H1 (cell line): Measurements from ENCODE around the gene NPIPB8. TPM values are rescaled to one million over a fixed set of nuclear protein-coding genes. Genes with fewer than 3 reads are reported as not detected.

Source experiments
- ATF3 ChIP-seq: IDR thresholded peaks from 2 replicates; pipeline ENCODE4 v1.6.1; 2011; ENCODE audit warnings: low read depth, mild to moderate bottlenecking, low read length; ENCODE audit not compliant: insufficient read depth
- CEBPB ChIP-seq: IDR thresholded peaks from 2 replicates; pipeline ENCODE4 v1.6.1; 2012; ENCODE audit warnings: low read depth, low read length
- PHF8 ChIP-seq: fragments of 200-600 bp; sonication (generic); conservative IDR thresholded peaks from 2 replicates; pipeline ENCODE4 v1.7.1; 2012; ENCODE audit warnings: low read depth, mild to moderate bottlenecking, inconsistent platforms, low read length, moderate library complexity
- RFX5 ChIP-seq: IDR thresholded peaks from 2 replicates; pipeline ENCODE4 v1.6.1; 2011; ENCODE audit warnings: low read depth, low read length, improper control_type of control experiment, borderline replicate concordance
- RNF2 ChIP-seq: fragments of 200-900, 300-1000 bp; sonication (generic); IDR thresholded peaks from 2 replicates; pipeline ENCODE4 v1.7.1; 2016; ENCODE audit warnings: borderline replicate concordance, low read depth, mild to moderate bottlenecking, antibody characterized with exemption, low read length; ENCODE audit not compliant: poor library complexity, severe bottlenecking; ENCODE audit errors: missing control alignments
- SIRT6 ChIP-seq: IDR thresholded peaks from one replicate; pipeline ENCODE4 v1.7.1; 2012; ENCODE audit warnings: low read length, inconsistent platforms
- SIX5 ChIP-seq: IDR thresholded peaks from 2 replicates; pipeline ENCODE4 v1.6.1; 2011; ENCODE audit warnings: mild to moderate bottlenecking, low read depth, low read length
- TAF7 ChIP-seq: optimal IDR thresholded peaks from 2 replicates; pipeline ENCODE3; 2011; ENCODE audit warnings: low read depth, mild to moderate bottlenecking, inconsistent platforms, low read length, moderate library complexity, borderline replicate concordance
- polyA plus RNA-seq, 7 experiments: library from polyadenylated mRNA; depleted of rRNA in 3 of 7; stranded (reverse) in 5 of 7; unstranded in 2 of 7; fragments of >200 nt in 5 of 7; fragments of 200-250 nt in 2 of 7; gene quantifications; 1 replicate in 5 of 7; 2 replicates in 1 of 7; 4 replicates in 1 of 7; pipeline versions ENCODE4 v1.2.1 to v1.2.3, GENCODE V29; 2011 to 2013; ENCODE audit warnings: missing spikeins in 2 of 7, mixed read lengths in 2 of 7
- total RNA-seq: library from RNA; stranded (reverse); fragmentation: NEBNext Ultra II Directional; extraction: Animal tissue kit (Norgen Biotek cat#: 25700); gene quantifications from 2 replicates; pipeline ENCODE4 v1.2.1, GENCODE V29; 2021
- TF ChIP-seq, protein P1 (sequence below): fragments of 300-600 bp; sonication (generic); IDR thresholded peaks from 2 replicates; pipeline ENCODE4 v1.7.1; 2012; ENCODE audit warnings: low read length, moderate library complexity, mild to moderate bottlenecking, inconsistent platforms; ENCODE audit not compliant: insufficient replicate concordance

NPIPB8 gene
- total and polyA plus RNA-seq, 2 of the 8 experiments (the other 6 are each of a cell fraction or from before 2014, with no cell fraction given), result 0.05 TPM; not detected in 1

DNA sequence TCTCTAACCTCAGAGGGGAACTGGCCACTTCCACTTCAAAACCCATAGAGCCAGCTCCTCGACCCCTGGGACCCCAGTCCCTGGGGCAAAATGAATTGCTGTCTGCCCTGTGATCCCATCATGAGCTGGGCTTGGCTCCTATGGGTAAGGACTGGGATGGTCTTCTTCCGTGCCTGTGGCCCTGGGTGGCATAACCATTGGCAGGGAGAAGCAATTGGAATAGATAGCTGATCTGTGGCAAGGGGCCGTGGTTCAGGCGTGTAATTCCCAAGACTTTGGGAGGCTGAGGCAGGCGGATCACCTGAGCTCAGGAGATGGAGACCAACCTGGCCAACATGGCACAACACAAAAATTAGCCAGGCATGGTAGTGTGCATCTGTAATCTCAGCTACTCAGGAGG is 45.4 kb upstream of the NPIPB8 start (continued):
- TF ChIP-seq PHF8 (no peak), SIX5 (no peak), SIRT6 (no peak), TAF7 (no peak), RNF2 (no peak), RFX5 (no peak), CEBPB (no peak), ATF3 (no peak)
- TF ChIP-seq, protein P1, sequence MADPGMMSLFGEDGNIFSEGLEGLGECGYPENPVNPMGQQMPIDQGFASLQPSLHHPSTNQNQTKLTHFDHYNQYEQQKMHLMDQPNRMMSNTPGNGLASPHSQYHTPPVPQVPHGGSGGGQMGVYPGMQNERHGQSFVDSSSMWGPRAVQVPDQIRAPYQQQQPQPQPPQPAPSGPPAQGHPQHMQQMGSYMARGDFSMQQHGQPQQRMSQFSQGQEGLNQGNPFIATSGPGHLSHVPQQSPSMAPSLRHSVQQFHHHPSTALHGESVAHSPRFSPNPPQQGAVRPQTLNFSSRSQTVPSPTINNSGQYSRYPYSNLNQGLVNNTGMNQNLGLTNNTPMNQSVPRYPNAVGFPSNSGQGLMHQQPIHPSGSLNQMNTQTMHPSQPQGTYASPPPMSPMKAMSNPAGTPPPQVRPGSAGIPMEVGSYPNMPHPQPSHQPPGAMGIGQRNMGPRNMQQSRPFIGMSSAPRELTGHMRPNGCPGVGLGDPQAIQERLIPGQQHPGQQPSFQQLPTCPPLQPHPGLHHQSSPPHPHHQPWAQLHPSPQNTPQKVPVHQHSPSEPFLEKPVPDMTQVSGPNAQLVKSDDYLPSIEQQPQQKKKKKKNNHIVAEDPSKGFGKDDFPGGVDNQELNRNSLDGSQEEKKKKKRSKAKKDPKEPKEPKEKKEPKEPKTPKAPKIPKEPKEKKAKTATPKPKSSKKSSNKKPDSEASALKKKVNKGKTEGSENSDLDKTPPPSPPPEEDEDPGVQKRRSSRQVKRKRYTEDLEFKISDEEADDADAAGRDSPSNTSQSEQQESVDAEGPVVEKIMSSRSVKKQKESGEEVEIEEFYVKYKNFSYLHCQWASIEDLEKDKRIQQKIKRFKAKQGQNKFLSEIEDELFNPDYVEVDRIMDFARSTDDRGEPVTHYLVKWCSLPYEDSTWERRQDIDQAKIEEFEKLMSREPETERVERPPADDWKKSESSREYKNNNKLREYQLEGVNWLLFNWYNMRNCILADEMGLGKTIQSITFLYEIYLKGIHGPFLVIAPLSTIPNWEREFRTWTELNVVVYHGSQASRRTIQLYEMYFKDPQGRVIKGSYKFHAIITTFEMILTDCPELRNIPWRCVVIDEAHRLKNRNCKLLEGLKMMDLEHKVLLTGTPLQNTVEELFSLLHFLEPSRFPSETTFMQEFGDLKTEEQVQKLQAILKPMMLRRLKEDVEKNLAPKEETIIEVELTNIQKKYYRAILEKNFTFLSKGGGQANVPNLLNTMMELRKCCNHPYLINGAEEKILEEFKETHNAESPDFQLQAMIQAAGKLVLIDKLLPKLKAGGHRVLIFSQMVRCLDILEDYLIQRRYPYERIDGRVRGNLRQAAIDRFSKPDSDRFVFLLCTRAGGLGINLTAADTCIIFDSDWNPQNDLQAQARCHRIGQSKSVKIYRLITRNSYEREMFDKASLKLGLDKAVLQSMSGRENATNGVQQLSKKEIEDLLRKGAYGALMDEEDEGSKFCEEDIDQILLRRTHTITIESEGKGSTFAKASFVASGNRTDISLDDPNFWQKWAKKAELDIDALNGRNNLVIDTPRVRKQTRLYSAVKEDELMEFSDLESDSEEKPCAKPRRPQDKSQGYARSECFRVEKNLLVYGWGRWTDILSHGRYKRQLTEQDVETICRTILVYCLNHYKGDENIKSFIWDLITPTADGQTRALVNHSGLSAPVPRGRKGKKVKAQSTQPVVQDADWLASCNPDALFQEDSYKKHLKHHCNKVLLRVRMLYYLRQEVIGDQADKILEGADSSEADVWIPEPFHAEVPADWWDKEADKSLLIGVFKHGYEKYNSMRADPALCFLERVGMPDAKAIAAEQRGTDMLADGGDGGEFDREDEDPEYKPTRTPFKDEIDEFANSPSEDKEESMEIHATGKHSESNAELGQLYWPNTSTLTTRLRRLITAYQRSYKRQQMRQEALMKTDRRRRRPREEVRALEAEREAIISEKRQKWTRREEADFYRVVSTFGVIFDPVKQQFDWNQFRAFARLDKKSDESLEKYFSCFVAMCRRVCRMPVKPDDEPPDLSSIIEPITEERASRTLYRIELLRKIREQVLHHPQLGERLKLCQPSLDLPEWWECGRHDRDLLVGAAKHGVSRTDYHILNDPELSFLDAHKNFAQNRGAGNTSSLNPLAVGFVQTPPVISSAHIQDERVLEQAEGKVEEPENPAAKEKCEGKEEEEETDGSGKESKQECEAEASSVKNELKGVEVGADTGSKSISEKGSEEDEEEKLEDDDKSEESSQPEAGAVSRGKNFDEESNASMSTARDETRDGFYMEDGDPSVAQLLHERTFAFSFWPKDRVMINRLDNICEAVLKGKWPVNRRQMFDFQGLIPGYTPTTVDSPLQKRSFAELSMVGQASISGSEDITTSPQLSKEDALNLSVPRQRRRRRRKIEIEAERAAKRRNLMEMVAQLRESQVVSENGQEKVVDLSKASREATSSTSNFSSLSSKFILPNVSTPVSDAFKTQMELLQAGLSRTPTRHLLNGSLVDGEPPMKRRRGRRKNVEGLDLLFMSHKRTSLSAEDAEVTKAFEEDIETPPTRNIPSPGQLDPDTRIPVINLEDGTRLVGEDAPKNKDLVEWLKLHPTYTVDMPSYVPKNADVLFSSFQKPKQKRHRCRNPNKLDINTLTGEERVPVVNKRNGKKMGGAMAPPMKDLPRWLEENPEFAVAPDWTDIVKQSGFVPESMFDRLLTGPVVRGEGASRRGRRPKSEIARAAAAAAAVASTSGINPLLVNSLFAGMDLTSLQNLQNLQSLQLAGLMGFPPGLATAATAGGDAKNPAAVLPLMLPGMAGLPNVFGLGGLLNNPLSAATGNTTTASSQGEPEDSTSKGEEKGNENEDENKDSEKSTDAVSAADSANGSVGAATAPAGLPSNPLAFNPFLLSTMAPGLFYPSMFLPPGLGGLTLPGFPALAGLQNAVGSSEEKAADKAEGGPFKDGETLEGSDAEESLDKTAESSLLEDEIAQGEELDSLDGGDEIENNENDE, result no peak
- TF ChIP-seq, all 59 proteins: peak for 0
